Measurements from ENCODE around the gene ADAMTS9.

DNA sequence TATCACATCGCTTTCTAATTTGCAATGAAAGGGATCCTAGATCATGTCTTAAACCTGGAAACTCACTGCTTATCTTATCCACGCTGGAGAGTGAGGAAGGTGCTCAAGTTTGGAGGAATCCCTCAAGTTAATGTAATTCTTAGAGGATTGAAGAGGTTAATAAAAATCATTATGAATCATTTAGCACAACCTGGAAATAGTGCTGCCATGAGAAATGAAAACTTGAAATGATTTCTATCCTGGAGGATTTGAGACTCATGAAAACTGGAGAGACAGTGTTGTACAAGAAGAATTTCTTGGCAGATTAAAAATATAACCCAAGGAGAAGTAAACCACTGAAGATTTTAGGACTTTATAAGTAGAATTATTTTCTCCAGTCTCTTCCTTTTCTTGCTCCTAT is 125.9 kb downstream of the ADAMTS9 start:
- TF ChIP-seq SUZ12 (IDR thresholded peaks at IDR 0.05; ENCODE audit: extremely low read depth, insufficient read depth, insufficient read length) = no peak
- no peak for TF ChIP-seq YY1 (IDR thresholded peaks at IDR 0.05; ENCODE audit: insufficient read depth, insufficient read length)
